Keratinocyte (primary cell): ENCODE results near the gene ADRB1.

Experiments used
- CTCF ChIP-seq, 3 experiments: IDR thresholded peaks in 1 of 3; conservative IDR thresholded peaks in 1 of 3; optimal IDR thresholded peaks in 1 of 3; 2 replicates in 2 of 3; 3 replicates in 1 of 3; pipeline versions ENCODE3 to v1.5.1; 2011; ENCODE audit warnings: low read length in 3 of 3, mild to moderate bottlenecking in 3 of 3, moderate library complexity in 2 of 3, control low read depth in 1 of 3, inconsistent platforms in 1 of 3; ENCODE audit not compliant: insufficient read depth in 2 of 3; ENCODE audit errors: extremely low read depth in 1 of 3
- EZH2 ChIP-seq: IDR thresholded peaks from one replicate; pipeline ENCODE4 v1.6.1; 2012; ENCODE audit warnings: inconsistent platforms, mild to moderate bottlenecking, low read length, moderate library complexity

- TF ChIP-seq CTCF (optimal IDR thresholded peaks at IDR 0.05 in 1 of 3, IDR thresholded peaks at IDR 0.05 in 1 of 3, conservative IDR thresholded peaks at IDR 0.05 in 1 of 3; ENCODE audit: extremely low read depth in 1 of 3, insufficient read depth in 2 of 3, low read length in 3 of 3) = no peak
- no peak for TF ChIP-seq EZH2
Observed at GRCh38 chr10:114052255-114052654, 8.6 kb downstream of the ADRB1 start.
